Ishikawa (cell line): ENCODE measurements around the gene TJP2.

Experiments
- CEBPB ChIP-seq: IDR thresholded peaks from 2 replicates; pipeline ENCODE4 v1.6.1; 2012
- CREB1 ChIP-seq: IDR thresholded peaks from 2 replicates; pipeline ENCODE4 v1.6.1; 2012; ENCODE audit warnings: low read depth
- EGR1 ChIP-seq: IDR thresholded peaks from 2 replicates; pipeline ENCODE4 v1.6.1; 2012
- EP300 ChIP-seq: IDR thresholded peaks from 2 replicates; pipeline ENCODE4 v1.6.1; 2012; ENCODE audit warnings: borderline replicate concordance
- FOXM1 ChIP-seq: IDR thresholded peaks from 2 replicates; pipeline ENCODE4 v1.6.1; 2012; ENCODE audit warnings: low read depth, borderline replicate concordance
- MAX ChIP-seq: IDR thresholded peaks from 2 replicates; pipeline ENCODE4 v1.6.1; 2012
- NFIC ChIP-seq: IDR thresholded peaks from 2 replicates; pipeline ENCODE4 v1.6.1; 2012
- RAD21 ChIP-seq: IDR thresholded peaks from 2 replicates; pipeline ENCODE4 v1.6.1; 2012; ENCODE audit warnings: low read depth
- REST ChIP-seq: IDR thresholded peaks from 2 replicates; pipeline ENCODE4 v1.6.1; 2012; ENCODE audit warnings: low read depth, mild to moderate bottlenecking
- TAF1 ChIP-seq: IDR thresholded peaks from 2 replicates; pipeline ENCODE4 v1.6.1; 2012; ENCODE audit warnings: low read depth, mild to moderate bottlenecking
- TCF12 ChIP-seq: IDR thresholded peaks from 2 replicates; pipeline ENCODE4 v1.6.1; 2012; ENCODE audit warnings: low read depth
- TEAD4 ChIP-seq: IDR thresholded peaks from 2 replicates; pipeline ENCODE4 v1.6.1; 2012
- USF1 ChIP-seq: IDR thresholded peaks from 2 replicates; pipeline ENCODE4 v1.6.1; 2012
- YY1 ChIP-seq: IDR thresholded peaks from 2 replicates; pipeline ENCODE4 v1.6.1; 2012; ENCODE audit warnings: low read depth
- ZBTB7A ChIP-seq: IDR thresholded peaks from 2 replicates; pipeline ENCODE4 v1.6.1; 2012; ENCODE audit warnings: low read depth

TJP2 gene

GRCh38 chr9:69199769-69200470 is 25.8 kb downstream of the TJP2 start:
- TF ChIP-seq TCF12 (no peak), EP300 (no peak), MAX (no peak), TEAD4 (no peak), FOXM1 (no peak), NFIC (no peak), RAD21 (peak; percentile 10; the same call in 1 of the 2 replicates), CREB1 (no peak), CEBPB (no peak)

- TF ChIP-seq TCF12: no peak
- no peak for TF ChIP-seq EGR1
- TF ChIP-seq TEAD4: no peak
- no peak for TF ChIP-seq CREB1
- no peak for TF ChIP-seq EP300
- no peak for TF ChIP-seq RAD21
- no peak for TF ChIP-seq ZBTB7A
- no peak for TF ChIP-seq NFIC
- no peak for TF ChIP-seq CEBPB
- no peak for TF ChIP-seq YY1
- no peak for TF ChIP-seq FOXM1
- TF ChIP-seq MAX: no peak
- TF ChIP-seq TAF1: no peak
- no peak for TF ChIP-seq REST
- no peak for TF ChIP-seq USF1
Observed at GRCh38 chr9:69202556-69202955, 28.5 kb downstream of the TJP2 start.

GRCh38 chr9:69204326-69204725 is 30.2 kb downstream of the TJP2 start:
- TF ChIP-seq NFIC (no peak), YY1 (no peak), TAF1 (no peak), USF1 (no peak), TCF12 (no peak), CREB1 (no peak), CEBPB (no peak), EP300 (no peak), FOXM1 (no peak), RAD21 (no peak), TEAD4 (no peak), REST (no peak), MAX (no peak), EGR1 (no peak), ZBTB7A (no peak)

- TF ChIP-seq FOXM1 (no peak), NFIC (no peak), EP300 (no peak), TCF12 (no peak), YY1 (no peak), TAF1 (no peak)
Observed at GRCh38 chr9:69204849-69205248, 30.8 kb downstream of the TJP2 start.

GRCh38 chr9:69206047-69206446 is 32.0 kb downstream of the TJP2 start:
- TF ChIP-seq EGR1: no peak
- TF ChIP-seq RAD21: no peak
- TF ChIP-seq EP300: no peak
- TF ChIP-seq CREB1: no peak
- no peak for TF ChIP-seq USF1
- no peak for TF ChIP-seq NFIC
- TF ChIP-seq YY1: no peak
- TF ChIP-seq MAX: no peak
- TF ChIP-seq TEAD4: no peak
